Measurements from ENCODE around the gene CLIP3. TPM values are rescaled to one million over a fixed set of nuclear protein-coding genes. Genes with fewer than 3 reads are reported as not detected.

The CLIP3 gene
- total and polyA plus RNA-seq, 2 of the 13 experiments (the other 11 are each of a cell fraction or from before 2014, with no cell fraction given) = 0.15 to 1.2 TPM

GRCh38 chr19:35995048-35995993 lies 37.4 kb downstream of the CLIP3 start, which contains the start of gene SDHAF1 (continued):
- TF ChIP-seq JUND (CRISPR knock-in tag; IDR thresholded peaks at IDR 0.05) (no peak), SIX4 (CRISPR knock-in tag; IDR thresholded peaks at IDR 0.05) (0 out of 2 replicates have a peak, but pooled peaks have one; percentile 25), TP53 (CRISPR knock-in tag; conservative IDR thresholded peaks at IDR 0.05) (no peak), ZNF709 (CRISPR knock-in tag; IDR thresholded peaks at IDR 0.05) (peak; percentile 94), ZNF841 (CRISPR knock-in tag; IDR thresholded peaks at IDR 0.05; ENCODE audit: borderline replicate concordance) (no peak), ZNF788 (CRISPR knock-in tag; IDR thresholded peaks at IDR 0.05; ENCODE audit: borderline replicate concordance) (peak; percentile 91; the same call in 1 of the 2 replicates), HDAC1 (CRISPR knock-in tag; IDR thresholded peaks at IDR 0.05) (peak; percentile 83; the same call in 1 of the 2 replicates), SSRP1 (CRISPR knock-in tag; IDR thresholded peaks at IDR 0.05) (no peak), POLR2AphosphoS5 (IDR thresholded peaks at IDR 0.05; ENCODE audit: low read depth, low read length) (peak; percentile 92), TSC22D2 (CRISPR knock-in tag; IDR thresholded peaks at IDR 0.05; ENCODE audit: borderline replicate concordance) (no peak), ZBTB38 (CRISPR knock-in tag; IDR thresholded peaks at IDR 0.05) (peak; percentile 83; the same call in 1 of the 2 replicates), HOXA7 (CRISPR knock-in tag; IDR thresholded peaks at IDR 0.05) (no peak), ZNF703 (CRISPR knock-in tag; IDR thresholded peaks at IDR 0.05; ENCODE audit: borderline replicate concordance) (peak; percentile 84; the same call in 1 of the 2 replicates), SYNCRIP (IDR thresholded peaks at IDR 0.05; ENCODE audit: insufficient read depth, low read depth, low read length) (no peak)
- TF ChIP-seq, protein P1, sequence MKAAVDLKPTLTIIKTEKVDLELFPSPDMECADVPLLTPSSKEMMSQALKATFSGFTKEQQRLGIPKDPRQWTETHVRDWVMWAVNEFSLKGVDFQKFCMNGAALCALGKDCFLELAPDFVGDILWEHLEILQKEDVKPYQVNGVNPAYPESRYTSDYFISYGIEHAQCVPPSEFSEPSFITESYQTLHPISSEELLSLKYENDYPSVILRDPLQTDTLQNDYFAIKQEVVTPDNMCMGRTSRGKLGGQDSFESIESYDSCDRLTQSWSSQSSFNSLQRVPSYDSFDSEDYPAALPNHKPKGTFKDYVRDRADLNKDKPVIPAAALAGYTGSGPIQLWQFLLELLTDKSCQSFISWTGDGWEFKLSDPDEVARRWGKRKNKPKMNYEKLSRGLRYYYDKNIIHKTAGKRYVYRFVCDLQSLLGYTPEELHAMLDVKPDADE (CRISPR knock-in tag; IDR thresholded peaks at IDR 0.05) = no peak
- TF ChIP-seq, protein P2, sequence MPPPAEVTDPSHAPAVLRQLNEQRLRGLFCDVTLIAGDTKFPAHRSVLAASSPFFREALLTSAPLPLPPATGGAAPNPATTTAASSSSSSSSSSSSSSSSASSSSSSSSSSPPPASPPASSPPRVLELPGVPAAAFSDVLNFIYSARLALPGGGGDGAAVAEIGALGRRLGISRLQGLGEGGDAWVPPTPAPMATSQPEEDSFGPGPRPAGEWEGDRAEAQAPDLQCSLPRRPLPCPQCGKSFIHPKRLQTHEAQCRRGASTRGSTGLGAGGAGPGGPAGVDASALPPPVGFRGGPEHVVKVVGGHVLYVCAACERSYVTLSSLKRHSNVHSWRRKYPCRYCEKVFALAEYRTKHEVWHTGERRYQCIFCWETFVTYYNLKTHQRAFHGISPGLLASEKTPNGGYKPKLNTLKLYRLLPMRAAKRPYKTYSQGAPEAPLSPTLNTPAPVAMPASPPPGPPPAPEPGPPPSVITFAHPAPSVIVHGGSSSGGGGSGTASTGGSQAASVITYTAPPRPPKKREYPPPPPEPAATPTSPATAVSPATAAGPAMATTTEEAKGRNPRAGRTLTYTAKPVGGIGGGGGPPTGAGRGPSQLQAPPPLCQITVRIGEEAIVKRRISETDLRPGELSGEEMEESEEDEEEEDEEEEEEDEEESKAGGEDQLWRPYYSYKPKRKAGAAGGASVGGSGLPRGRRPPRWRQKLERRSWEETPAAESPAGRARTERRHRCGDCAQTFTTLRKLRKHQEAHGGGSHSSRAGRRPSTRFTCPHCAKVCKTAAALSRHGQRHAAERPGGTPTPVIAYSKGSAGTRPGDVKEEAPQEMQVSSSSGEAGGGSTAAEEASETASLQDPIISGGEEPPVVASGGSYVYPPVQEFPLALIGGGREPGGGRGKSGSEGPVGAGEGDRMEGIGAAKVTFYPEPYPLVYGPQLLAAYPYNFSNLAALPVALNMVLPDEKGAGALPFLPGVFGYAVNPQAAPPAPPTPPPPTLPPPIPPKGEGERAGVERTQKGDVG (CRISPR knock-in tag; IDR thresholded peaks at IDR 0.05; ENCODE audit: borderline replicate concordance) = 0 out of 2 replicates have a peak, but pooled peaks have one; percentile 73
- TF ChIP-seq, protein P3, sequence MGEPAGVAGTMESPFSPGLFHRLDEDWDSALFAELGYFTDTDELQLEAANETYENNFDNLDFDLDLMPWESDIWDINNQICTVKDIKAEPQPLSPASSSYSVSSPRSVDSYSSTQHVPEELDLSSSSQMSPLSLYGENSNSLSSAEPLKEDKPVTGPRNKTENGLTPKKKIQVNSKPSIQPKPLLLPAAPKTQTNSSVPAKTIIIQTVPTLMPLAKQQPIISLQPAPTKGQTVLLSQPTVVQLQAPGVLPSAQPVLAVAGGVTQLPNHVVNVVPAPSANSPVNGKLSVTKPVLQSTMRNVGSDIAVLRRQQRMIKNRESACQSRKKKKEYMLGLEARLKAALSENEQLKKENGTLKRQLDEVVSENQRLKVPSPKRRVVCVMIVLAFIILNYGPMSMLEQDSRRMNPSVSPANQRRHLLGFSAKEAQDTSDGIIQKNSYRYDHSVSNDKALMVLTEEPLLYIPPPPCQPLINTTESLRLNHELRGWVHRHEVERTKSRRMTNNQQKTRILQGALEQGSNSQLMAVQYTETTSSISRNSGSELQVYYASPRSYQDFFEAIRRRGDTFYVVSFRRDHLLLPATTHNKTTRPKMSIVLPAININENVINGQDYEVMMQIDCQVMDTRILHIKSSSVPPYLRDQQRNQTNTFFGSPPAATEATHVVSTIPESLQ (CRISPR knock-in tag; conservative IDR thresholded peaks at IDR 0.05) = no peak
- TF ChIP-seq, protein P4, sequence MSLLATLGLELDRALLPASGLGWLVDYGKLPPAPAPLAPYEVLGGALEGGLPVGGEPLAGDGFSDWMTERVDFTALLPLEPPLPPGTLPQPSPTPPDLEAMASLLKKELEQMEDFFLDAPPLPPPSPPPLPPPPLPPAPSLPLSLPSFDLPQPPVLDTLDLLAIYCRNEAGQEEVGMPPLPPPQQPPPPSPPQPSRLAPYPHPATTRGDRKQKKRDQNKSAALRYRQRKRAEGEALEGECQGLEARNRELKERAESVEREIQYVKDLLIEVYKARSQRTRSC (CRISPR knock-in tag; IDR thresholded peaks at IDR 0.05; ENCODE audit: low read depth) = no peak
- TF ChIP-seq, protein P5, sequence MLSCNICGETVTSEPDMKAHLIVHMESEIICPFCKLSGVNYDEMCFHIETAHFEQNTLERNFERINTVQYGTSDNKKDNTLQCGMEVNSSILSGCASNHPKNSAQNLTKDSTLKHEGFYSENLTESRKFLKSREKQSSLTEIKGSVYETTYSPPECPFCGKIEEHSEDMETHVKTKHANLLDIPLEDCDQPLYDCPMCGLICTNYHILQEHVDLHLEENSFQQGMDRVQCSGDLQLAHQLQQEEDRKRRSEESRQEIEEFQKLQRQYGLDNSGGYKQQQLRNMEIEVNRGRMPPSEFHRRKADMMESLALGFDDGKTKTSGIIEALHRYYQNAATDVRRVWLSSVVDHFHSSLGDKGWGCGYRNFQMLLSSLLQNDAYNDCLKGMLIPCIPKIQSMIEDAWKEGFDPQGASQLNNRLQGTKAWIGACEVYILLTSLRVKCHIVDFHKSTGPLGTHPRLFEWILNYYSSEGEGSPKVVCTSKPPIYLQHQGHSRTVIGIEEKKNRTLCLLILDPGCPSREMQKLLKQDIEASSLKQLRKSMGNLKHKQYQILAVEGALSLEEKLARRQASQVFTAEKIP (CRISPR knock-in tag; IDR thresholded peaks at IDR 0.05; ENCODE audit: borderline replicate concordance) = no peak

Measured in HepG2 (cell line).